Brain microvascular endothelial cell (primary cell): Measurements from ENCODE around the gene RNPEP.

Experiments
- DNase-seq: peaks from one replicate; pipeline ENCODE4 v3.0.0-alpha.2; 2020
- H3K27ac ChIP-seq: fragments of 250-450 bp; sonication (Bioruptor Pico); 2 replicates; pipeline ENCODE4 v1.5.1; 2020; ENCODE audit warnings: mild to moderate bottlenecking, moderate library complexity
- H3K27me3 ChIP-seq: fragments of 250-450 bp; sonication (Bioruptor Pico); replicated peaks from 2 replicates; pipeline ENCODE4 v1.5.1; 2020; ENCODE audit warnings: mild to moderate bottlenecking
- H3K36me3 ChIP-seq: fragments of 250-450 bp; sonication (Bioruptor Pico); replicated peaks from 2 replicates; pipeline ENCODE4 v1.5.1; 2020; ENCODE audit warnings: mild to moderate bottlenecking
- H3K4me3 ChIP-seq: 2 replicates; pipeline ENCODE4 v1.5.1; 2011; ENCODE audit warnings: low read depth, mild to moderate bottlenecking, control low read depth, low read length, moderate library complexity
- in situ Hi-C: cut with HindIII; loops from 2 replicates; pipeline ENCODE4 v1.10.0; 2017; ENCODE audit warnings: low sequenced_read_pairs, low pct_ligation_motif_present
- TF ChIP-seq, protein P1 (sequence below): IDR thresholded peaks from 2 replicates; pipeline ENCODE4 v1.5.1; 2011; ENCODE audit warnings: low read depth, mild to moderate bottlenecking, moderate library complexity, low read length, control low read depth, inconsistent platforms; ENCODE audit errors: missing control alignments

The RNPEP gene

DNA sequence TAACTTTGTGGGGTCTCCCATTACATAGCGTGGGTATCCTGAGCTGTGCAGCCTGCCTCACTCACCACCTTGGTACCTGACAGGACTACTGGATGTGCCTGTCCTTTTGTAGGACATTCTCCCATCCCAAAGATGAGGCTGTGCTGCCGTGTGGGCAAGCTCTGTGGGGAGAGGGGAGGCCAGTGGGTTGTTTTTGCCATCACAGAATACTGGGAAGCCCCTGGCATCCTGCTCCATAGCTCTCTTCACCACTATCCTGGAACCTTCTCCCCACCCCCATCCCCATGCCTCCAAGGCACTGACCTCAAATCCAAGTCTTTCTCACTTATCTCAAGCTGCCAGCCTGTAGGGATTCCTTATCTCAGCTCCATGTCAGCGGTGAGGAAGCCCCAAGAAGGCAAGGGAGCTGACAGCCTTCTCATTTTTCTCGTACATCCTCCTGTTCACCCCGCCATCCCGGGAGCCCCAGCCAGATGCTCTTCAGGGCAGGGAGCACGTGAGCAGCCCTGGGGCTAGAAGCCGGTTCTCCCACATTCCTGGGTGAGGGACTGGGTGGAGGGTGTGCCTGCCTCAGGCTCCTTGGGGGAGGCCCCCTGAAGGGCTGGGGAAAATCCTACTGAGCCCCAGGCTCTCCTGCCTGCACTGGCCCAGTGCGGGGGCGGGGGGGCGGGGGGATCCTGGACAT lies 25.5 kb downstream of the RNPEP start:
- H3K27ac ChIP-seq, result no peak overlapping the region
- in situ Hi-C loops, result loop anchor here (25.0 kb wide), 1 partner anchor 129 kb away; the partner anchor contains the start of gene ARL8A
- DNase-seq, result no peak

GRCh38 chr1:202009326-202010179 lies 27.1 kb downstream of the RNPEP start:
- DNase-seq, result peak; percentile 75
- Histone ChIP-seq H3K36me3 (peaks cover 9% of the 10 kb centered on the region), H3K4me3 (no peak overlapping the region), H3K27me3 (no peaks in the 10 kb centered on the region), H3K27ac (no peak overlapping the region)
- in situ Hi-C loops, result loop anchor here (25.0 kb wide), 1 partner anchor 128 kb away; the partner anchor contains the start of gene ARL8A
- TF ChIP-seq, protein P1, sequence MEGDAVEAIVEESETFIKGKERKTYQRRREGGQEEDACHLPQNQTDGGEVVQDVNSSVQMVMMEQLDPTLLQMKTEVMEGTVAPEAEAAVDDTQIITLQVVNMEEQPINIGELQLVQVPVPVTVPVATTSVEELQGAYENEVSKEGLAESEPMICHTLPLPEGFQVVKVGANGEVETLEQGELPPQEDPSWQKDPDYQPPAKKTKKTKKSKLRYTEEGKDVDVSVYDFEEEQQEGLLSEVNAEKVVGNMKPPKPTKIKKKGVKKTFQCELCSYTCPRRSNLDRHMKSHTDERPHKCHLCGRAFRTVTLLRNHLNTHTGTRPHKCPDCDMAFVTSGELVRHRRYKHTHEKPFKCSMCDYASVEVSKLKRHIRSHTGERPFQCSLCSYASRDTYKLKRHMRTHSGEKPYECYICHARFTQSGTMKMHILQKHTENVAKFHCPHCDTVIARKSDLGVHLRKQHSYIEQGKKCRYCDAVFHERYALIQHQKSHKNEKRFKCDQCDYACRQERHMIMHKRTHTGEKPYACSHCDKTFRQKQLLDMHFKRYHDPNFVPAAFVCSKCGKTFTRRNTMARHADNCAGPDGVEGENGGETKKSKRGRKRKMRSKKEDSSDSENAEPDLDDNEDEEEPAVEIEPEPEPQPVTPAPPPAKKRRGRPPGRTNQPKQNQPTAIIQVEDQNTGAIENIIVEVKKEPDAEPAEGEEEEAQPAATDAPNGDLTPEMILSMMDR, result peak; percentile 89

More for the DNA sequence above, 25.5 kb downstream of the RNPEP start:
- H3K4me3 ChIP-seq, result no peak overlapping the region
- no peaks in the 10 kb centered on the region for H3K27me3 ChIP-seq
- TF ChIP-seq, protein P1, result no peak
- peaks cover 24% of the 10 kb centered on the region for H3K36me3 ChIP-seq

DNA sequence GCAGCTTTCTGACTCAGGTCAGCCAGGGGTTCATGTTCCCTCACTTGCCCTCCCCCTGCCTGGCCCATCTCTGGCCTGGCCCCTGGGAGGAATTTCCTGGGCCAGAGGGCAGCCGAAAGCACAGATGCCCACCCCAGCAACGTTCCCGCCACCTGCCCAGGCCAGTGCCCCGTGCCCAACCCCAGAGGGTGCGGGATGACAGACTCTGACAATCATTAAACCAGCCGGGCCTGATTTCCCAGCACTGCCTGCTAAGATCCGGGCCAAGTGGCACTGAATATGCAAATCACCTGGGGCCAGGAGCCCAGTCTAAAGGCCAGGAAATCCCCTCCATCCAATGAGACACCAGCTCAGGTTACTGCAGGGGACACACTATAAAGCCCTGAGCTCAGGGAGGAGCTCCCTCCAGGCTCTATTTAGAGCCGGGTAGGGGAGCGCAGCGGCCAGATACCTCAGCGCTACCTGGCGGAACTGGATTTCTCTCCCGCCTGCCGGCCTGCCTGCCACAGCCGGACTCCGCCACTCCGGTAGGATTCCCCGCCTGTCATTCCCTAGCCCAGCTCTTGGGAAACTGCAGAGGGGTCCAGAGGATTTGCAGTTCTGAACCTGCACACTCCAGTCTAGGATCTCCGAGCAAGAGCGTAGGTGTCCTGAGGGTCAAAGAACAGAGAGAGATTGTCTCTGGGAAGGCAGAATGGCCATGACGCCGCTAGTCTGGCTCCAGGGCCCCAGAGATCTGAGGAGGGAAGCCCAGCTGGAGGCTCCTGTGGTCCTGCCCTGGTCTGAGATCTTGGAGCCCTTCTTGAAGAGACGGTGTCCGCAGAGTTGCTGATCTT lies 27.9 kb downstream of the RNPEP start, which contains the start of gene ELF3:
Gene ELF3, plus strand, starts transcription at position 408 of the 836 bp plus-strand sequence. CDS start 550 bp downstream, outside the sequence.
- Histone ChIP-seq H3K27ac (no peak within 1 kb of the TSS), H3K27me3 (no peaks in the 10 kb centered on the region), H3K4me3 (no peak within 1 kb of the TSS), H3K36me3 (peaks cover under 1% of the 10 kb centered on the region)
- no peak for DNase-seq
- TF ChIP-seq, protein P1, result no peak
- in situ Hi-C loops, result loop anchor here (25.0 kb wide), 1 partner anchor 127 kb away; the partner anchor contains the start of gene ARL8A

- in situ Hi-C loops, result loop anchor here (25.0 kb wide), 1 partner anchor 125 kb away; the partner anchor contains the start of gene ARL8A
- no peak for DNase-seq
- TF ChIP-seq, protein P1, result no peak
Observed at GRCh38 chr1:202011994-202012393, 29.5 kb downstream of the RNPEP start.

More at GRCh38 chr1:202011994-202012393, 29.5 kb downstream of the RNPEP start:
- Histone ChIP-seq H3K36me3 (no peaks in the 10 kb centered on the region), H3K27ac (no peak overlapping the region), H3K4me3 (no peak overlapping the region), H3K27me3 (no peaks in the 10 kb centered on the region)
